CD8-positive, alpha-beta memory T cell (primary cell): ENCODE measurements around the gene MMP23B. TPM values are rescaled to one million over a fixed set of nuclear protein-coding genes. Genes with fewer than 3 reads are reported as not detected.
A peak's percentile ranks its signal among the peaks of the same experiment; 100 is the strongest.

Source experiments
- CTCF ChIA-PET: fragments of 350-600 bp; sonication (Branson Sonifier 250); formaldehyde crosslinking; loops from one replicate; lab custom pipeline; 2021; ENCODE audit warnings: antibody characterized with exemption; lab: Charles Lee
- POLR2A ChIA-PET: fragments of 350-600 bp; sonication (Branson Sonifier 250); formaldehyde crosslinking; loops from one replicate; lab custom pipeline; 2021; ENCODE audit warnings: antibody characterized with exemption; lab: Charles Lee
- DNase-seq, 5 donors: peaks; one replicate each; pipeline versions ENCODE4 v3.0.0 to v3.0.0-alpha.2; 2020 to 2022; ENCODE audit warnings: mixed read lengths in 1 of 5
- H3K27ac ChIP-seq: one replicate; pipeline ENCODE4 v1.7.0; 2013; ENCODE audit warnings: low read depth, mild to moderate bottlenecking, low read length, moderate library complexity
- H3K27me3 ChIP-seq: 2 replicates; pipeline ENCODE4 v1.7.0; 2013; ENCODE audit warnings: low read length, mild to moderate bottlenecking; ENCODE audit not compliant: insufficient read depth, poor library complexity, severe bottlenecking
- H3K36me3 ChIP-seq: 2 replicates; pipeline ENCODE4 v1.7.0; 2013; ENCODE audit warnings: mild to moderate bottlenecking, low read length, moderate library complexity; ENCODE audit not compliant: insufficient read depth
- H3K4me1 ChIP-seq: 2 replicates; pipeline ENCODE4 v1.7.0; 2013; ENCODE audit warnings: mild to moderate bottlenecking, low read length, moderate library complexity; ENCODE audit not compliant: insufficient read depth
- H3K4me3 ChIP-seq: 2 replicates; pipeline ENCODE4 v1.7.0; 2013; ENCODE audit warnings: mild to moderate bottlenecking, low read length
- H3K9me3 ChIP-seq: 2 replicates; pipeline ENCODE4 v1.7.0; 2013; ENCODE audit warnings: mild to moderate bottlenecking, low read length
- H3K27ac Mint-ChIP-seq, 8 donors: one replicate each; pipeline ENCODE4 v1.8.0; 2020 to 2021; ENCODE audit warnings: mixed read lengths in 8 of 8, mild to moderate bottlenecking in 6 of 8, inconsistent platforms in 3 of 8, moderate library complexity in 3 of 8
- H3K27me3 Mint-ChIP-seq, 2 donors: one replicate each; pipeline ENCODE4 v1.8.0; 2020 to 2021; ENCODE audit warnings: mixed read lengths in 2 of 2, mild to moderate bottlenecking in 1 of 2, moderate library complexity in 1 of 2
- H3K36me3 Mint-ChIP-seq, 3 donors: one replicate each; pipeline ENCODE4 v1.8.0; 2020 to 2021; ENCODE audit warnings: mixed read lengths in 3 of 3, inconsistent platforms in 1 of 3, mild to moderate bottlenecking in 1 of 3
- H3K4me1 Mint-ChIP-seq, 3 donors: one replicate each; pipeline ENCODE4 v1.8.0; 2020 to 2021; ENCODE audit warnings: mixed read lengths in 3 of 3, inconsistent platforms in 1 of 3, mild to moderate bottlenecking in 1 of 3
- H3K4me3 Mint-ChIP-seq, 7 donors: one replicate each; pipeline ENCODE4 v1.8.0; 2020 to 2021; ENCODE audit warnings: mixed read lengths in 7 of 7, mild to moderate bottlenecking in 6 of 7, moderate library complexity in 4 of 7, inconsistent platforms in 2 of 7
- H3K9me3 Mint-ChIP-seq, 5 donors: one replicate each; pipeline ENCODE4 v1.8.0; 2020 to 2022; ENCODE audit warnings: mixed read lengths in 5 of 5, mild to moderate bottlenecking in 3 of 5, moderate library complexity in 2 of 5, inconsistent platforms in 1 of 5
- polyA plus RNA-seq: library from polyadenylated mRNA; unstranded; fragments of 300-500 nt; fragmentation: Illumina TruSeq; gene quantifications from one replicate; pipeline ENCODE4 v1.2.3, GENCODE V29; 2021
- total RNA-seq, 2 experiments: library from RNA; stranded (reverse); gene quantifications; one replicate each; pipeline ENCODE4 v1.2.3, GENCODE V29; 2021

MMP23B gene
- total and polyA plus RNA-seq, 3 experiments from 2014 or later, result 2.1 to 3.4 (median 2.9) TPM

DNA sequence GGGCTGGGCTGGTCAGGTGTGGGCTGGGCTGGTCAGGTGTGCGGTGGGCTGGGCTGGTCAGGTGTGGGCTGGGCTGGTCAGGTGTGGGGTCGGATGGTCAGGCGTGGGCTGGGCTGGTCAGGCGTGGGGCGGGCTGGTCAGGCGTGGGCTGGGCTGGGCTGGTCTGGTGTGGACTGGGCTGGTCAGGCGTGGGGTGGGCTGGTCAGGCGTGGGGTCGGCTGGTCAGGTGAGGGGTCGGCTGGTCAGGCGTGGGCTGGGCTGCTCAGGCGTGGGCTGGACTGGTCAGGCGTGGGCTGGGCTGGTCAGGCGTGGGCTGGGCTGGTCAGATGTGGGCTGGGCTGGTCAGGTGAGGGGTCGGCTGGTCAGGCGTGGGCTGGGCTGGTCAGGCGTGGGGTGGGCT, 26.2 kb upstream of the MMP23B start:
- ChIA-PET POLR2A (no interaction called here), CTCF (no interaction called here)
- H3K36me3 ChIP-seq, result no peaks in the 10 kb centered on the region
- peaks cover 12% of the 10 kb centered on the region for H3K4me1 ChIP-seq
- Mint-ChIP-seq H3K36me3 (no peaks in the 10 kb centered on the region), H3K4me1 (peaks cover 3 to 11% (median 8%) of the 10 kb centered on the region in 3 donors), H3K27ac (no peak overlapping the region), H3K4me3 (no peak overlapping the region), H3K9me3 (no peaks in the 10 kb centered on the region), H3K27me3 (no peaks in the 10 kb centered on the region)
- H3K9me3 ChIP-seq, result no peaks in the 10 kb centered on the region
- H3K27me3 ChIP-seq, result no peaks in the 10 kb centered on the region
- H3K4me3 ChIP-seq, result no peak overlapping the region
- no peak for DNase-seq
- H3K27ac ChIP-seq, result no peak overlapping the region

DNA sequence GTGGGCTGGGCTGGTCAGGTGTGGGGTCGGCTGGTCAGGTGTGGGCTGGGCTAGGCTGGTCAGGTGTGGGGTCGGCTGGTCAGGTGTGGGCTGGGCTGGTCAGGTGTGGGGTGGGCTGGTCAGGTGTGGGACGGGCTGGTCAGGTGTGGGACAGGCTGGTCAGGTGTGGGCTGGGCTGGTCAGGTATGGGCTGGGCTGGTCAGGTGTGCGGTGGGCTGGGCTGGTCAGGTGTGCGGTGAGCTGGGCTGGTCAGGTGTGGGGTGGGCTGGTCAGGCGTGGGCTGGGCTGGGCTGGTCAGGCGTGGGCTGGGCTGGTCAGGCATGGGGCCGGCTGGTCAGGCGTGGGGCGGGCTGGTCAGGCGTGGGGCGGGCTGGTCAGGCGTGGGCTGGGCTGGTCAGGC, 25.7 kb upstream of the MMP23B start:
- no peaks in the 10 kb centered on the region for H3K36me3 ChIP-seq
- Mint-ChIP-seq H3K4me3 (no peak overlapping the region), H3K36me3 (no peaks in the 10 kb centered on the region), H3K9me3 (no peaks in the 10 kb centered on the region), H3K27ac (no peak overlapping the region), H3K27me3 (no peaks in the 10 kb centered on the region), H3K4me1 (peaks cover 3 to 11% (median 8%) of the 10 kb centered on the region in 3 donors)
- POLR2A ChIA-PET, result no interaction called here
- H3K4me1 ChIP-seq, result peaks cover 11% of the 10 kb centered on the region
- no peaks in the 10 kb centered on the region for H3K9me3 ChIP-seq
- no peak overlapping the region for H3K4me3 ChIP-seq
- CTCF ChIA-PET, result no interaction called here
- H3K27me3 ChIP-seq, result no peaks in the 10 kb centered on the region
- no peak for DNase-seq
- H3K27ac ChIP-seq, result no peak overlapping the region

DNA sequence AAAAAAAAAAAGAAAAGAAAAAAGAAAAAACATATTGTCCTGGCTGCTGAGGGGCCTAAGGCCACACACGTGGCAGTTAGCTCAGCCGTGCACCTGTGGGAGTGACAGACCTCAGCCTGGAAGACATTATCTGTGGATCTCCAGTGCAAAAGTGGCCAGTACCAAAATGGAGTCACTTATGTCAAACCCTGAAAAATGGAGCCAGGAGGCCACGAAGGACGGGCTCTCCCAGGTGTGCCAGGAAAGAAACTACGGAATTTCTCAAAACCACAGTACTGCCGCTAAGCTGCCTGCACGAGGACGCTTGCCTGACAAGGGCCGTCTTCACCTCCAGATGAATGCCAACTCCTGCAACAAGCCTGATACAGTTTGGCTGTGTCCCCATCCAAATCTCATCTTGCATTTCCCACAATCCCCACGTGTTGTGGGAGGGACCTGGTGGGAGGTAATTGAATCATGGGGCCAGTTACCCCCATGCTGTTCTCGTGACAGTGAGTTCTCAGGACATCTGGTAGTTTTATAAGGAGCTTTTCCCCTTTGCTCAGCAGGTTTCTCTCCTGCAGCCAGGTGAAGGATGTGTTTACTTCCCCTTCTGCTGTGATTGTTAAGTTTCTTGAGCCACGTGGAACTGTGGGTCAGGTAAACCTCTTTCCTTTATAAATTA, 22.0 kb upstream of the MMP23B start:
- Mint-ChIP-seq H3K4me1 (peaks cover 20 to 32% (median 29%) of the 10 kb centered on the region in 3 donors), H3K27ac (no peak overlapping the region), H3K9me3 (peaks cover 0 to 2% (median 0%) of the 10 kb centered on the region in 5 donors), H3K36me3 (peaks cover 0 to 11% (median 0%) of the 10 kb centered on the region in 3 donors), H3K27me3 (no peaks in the 10 kb centered on the region), H3K4me3 (no peak overlapping the region)
- Histone ChIP-seq H3K4me1 (peaks cover 27% of the 10 kb centered on the region), H3K4me3 (no peak overlapping the region), H3K27ac (no peak overlapping the region), H3K36me3 (no peaks in the 10 kb centered on the region), H3K9me3 (no peaks in the 10 kb centered on the region), H3K27me3 (no peaks in the 10 kb centered on the region)
- ChIA-PET POLR2A (interaction anchor here (0.6 kb wide), 1 partner anchor 19 kb away, joined by 3 read pairs; no protein-coding TSS in a partner anchor), CTCF (interaction anchor here (1.1 kb wide), 1 partner anchor 19 kb away, joined by 4 read pairs; no protein-coding TSS in a partner anchor)
- no peak for DNase-seq

DNA sequence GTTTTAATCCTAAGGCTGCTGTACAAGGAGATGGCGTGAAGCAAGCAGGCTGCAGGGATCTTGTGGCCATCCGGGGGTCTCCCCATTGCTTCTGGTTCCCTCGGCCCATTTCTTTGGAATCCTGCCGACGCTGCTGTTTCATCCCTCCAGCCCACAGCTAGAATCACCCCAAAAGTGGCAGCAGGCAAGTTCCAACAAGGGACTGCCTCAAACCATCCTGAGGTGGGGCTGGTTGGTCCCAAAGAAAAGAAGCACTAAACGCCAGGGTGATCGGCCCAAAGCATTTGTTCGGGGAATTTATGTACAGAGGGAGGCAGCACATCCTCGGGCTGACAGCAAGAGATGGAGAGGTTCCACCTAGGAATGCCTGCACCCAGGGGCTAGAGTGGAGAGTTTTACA, 21.2 kb upstream of the MMP23B start:
- H3K9me3 Mint-ChIP-seq, result peaks cover 0 to 2% (median 0%) of the 10 kb centered on the region in 5 donors
- ChIA-PET CTCF (no interaction called here), POLR2A (no interaction called here)
- peaks cover 0 to 13% (median 0%) of the 10 kb centered on the region in 3 donors for H3K36me3 Mint-ChIP-seq
- Histone ChIP-seq H3K27ac (no peak overlapping the region), H3K4me3 (no peak overlapping the region), H3K36me3 (no peaks in the 10 kb centered on the region), H3K4me1 (peaks cover 27% of the 10 kb centered on the region), H3K27me3 (no peaks in the 10 kb centered on the region), H3K9me3 (no peaks in the 10 kb centered on the region)
- H3K27me3 Mint-ChIP-seq, result no peaks in the 10 kb centered on the region
- DNase-seq, result no peak
- peaks cover 22 to 34% (median 30%) of the 10 kb centered on the region in 3 donors for H3K4me1 Mint-ChIP-seq
- peak overlapping the region in 1 of 8 donors; percentile 63 for H3K27ac Mint-ChIP-seq
- peak overlapping the region in 2 of 7 donors; percentile 30 to 40 for H3K4me3 Mint-ChIP-seq

DNA sequence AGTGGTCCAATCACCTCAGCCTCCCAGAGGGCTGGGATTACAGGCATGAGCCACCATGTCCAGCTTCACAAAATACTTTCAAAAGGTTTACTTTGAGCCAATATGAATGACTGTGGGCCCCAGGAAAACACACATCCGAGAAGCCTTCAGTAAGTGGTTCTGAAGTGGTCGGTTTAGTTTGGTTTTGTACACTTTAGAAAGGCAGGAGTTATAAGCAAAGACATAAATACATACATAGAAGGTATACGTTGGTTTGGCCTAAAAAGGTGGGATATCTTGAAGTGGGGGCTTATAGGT, 19.9 kb upstream of the MMP23B start:
- CTCF ChIA-PET, result no interaction called here
- peaks cover 29% of the 10 kb centered on the region for H3K4me1 ChIP-seq
- H3K36me3 ChIP-seq, result no peaks in the 10 kb centered on the region
- H3K4me3 ChIP-seq, result no peak overlapping the region
- POLR2A ChIA-PET, result interaction anchor here (0.7 kb wide), 1 partner anchor 496 kb away, joined by 3 read pairs; the partner anchor contains the start of gene C1orf159
- no peaks in the 10 kb centered on the region for H3K27me3 ChIP-seq
- H3K27ac ChIP-seq, result no peak overlapping the region
- peaks cover 22 to 36% (median 25%) of the 10 kb centered on the region in 3 donors for H3K4me1 Mint-ChIP-seq
- peak overlapping the region in 4 of 8 donors; percentile 18 to 74 (median 68) for H3K27ac Mint-ChIP-seq
- H3K36me3 Mint-ChIP-seq, result peaks cover 0 to 14% (median 0%) of the 10 kb centered on the region in 3 donors
- H3K9me3 Mint-ChIP-seq, result peaks cover 0 to 2% (median 0%) of the 10 kb centered on the region in 5 donors
- no peak for DNase-seq
- peak overlapping the region in 3 of 7 donors; percentile 7 to 88 (median 48) for H3K4me3 Mint-ChIP-seq
- no peaks in the 10 kb centered on the region for H3K27me3 Mint-ChIP-seq
- no peaks in the 10 kb centered on the region for H3K9me3 ChIP-seq

DNA sequence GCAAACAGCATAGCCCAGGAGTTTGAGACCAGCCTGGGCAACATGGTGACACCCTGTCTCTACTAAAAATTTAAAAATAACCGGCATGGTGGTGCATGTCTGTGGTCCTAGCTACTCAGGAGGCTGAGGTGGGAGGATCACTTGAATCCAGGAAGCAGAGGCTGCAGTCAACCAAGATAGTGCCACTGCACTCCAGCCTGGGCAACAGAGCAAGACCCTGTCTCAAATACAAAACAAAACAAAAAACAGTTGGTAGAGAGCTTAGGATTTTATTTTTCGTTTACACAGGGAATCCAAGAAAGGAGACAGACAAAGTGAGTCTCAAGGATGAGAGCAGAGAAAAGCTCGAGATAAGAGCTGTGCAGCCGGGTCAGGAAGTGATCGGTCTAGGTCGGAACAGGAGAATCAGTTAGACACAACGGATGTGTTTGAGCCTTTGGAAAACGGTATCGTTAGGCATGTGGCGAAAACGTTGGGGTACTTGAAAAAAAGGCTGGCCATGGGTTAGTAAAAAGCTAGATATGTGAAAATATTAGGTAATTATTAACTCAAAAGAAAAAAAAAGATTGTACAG, 18.4 kb upstream of the MMP23B start:
- CTCF ChIA-PET, result interaction anchor here (0.7 to 3.0 kb wide), 5 partner anchors 16 to 295 kb away, joined by 3 to 29 read pairs (median 4); no protein-coding TSS in a partner anchor
- Mint-ChIP-seq H3K4me1 (peaks cover 21 to 37% (median 22%) of the 10 kb centered on the region in 3 donors), H3K9me3 (peaks cover 0 to 4% (median 0%) of the 10 kb centered on the region in 5 donors), H3K36me3 (peaks cover 0 to 21% (median 0%) of the 10 kb centered on the region in 3 donors), H3K27me3 (no peaks in the 10 kb centered on the region), H3K27ac (peak overlapping the region; percentile 63 to 100 (median 98)), H3K4me3 (peak overlapping the region; percentile 91 to 98 (median 93))
- Histone ChIP-seq H3K36me3 (peaks cover 4% of the 10 kb centered on the region), H3K9me3 (no peaks in the 10 kb centered on the region), H3K27me3 (no peaks in the 10 kb centered on the region), H3K4me3 (peak overlapping the region; percentile 95), H3K4me1 (peaks cover 30% of the 10 kb centered on the region), H3K27ac (peak overlapping the region; percentile 99)
- POLR2A ChIA-PET, result interaction anchor here (0.6 to 4.0 kb wide), 7 partner anchors 13 to 295 kb away, joined by 3 to 101 read pairs (median 6); partner anchors contain the start of gene AURKAIP1
- no peak for DNase-seq

DNA sequence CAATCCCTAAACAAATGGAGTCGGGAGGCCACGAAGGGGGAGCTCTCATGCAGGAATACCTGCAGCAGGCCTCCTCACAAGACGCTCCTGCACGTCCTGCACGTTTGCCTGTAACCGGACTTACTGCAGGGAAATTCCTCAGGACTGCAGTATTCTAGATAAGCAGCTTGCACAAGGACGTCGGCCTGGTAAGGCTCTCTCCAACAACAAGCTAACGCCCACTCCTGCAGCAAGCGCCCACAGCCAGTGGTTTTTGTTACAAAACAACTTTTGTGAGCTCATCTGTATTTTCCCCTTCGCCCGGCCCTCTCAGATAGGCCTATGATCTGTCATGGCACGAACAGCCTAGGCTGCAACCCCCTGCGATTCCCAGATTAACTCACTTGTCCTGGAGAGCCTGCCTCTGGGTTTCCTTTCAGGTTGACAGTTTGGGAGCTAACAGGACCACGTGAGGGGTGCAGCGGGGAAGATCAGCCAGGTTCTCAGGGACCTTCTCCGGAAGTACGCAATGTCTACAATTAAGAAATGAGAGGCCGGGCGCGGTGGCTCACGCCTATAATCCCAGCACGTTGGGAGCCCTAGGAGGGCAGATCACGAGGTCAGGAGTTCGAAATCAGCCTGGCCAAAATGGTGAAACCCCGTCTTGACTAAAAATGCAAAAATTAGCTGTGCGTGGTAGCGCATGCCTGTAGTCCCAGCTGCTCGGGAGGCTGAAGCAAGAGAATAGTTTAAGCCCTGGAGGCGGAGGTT, 17.6 kb upstream of the MMP23B start:
- peaks cover 0 to 4% (median 0%) of the 10 kb centered on the region in 5 donors for H3K9me3 Mint-ChIP-seq
- Histone ChIP-seq H3K9me3 (no peaks in the 10 kb centered on the region), H3K4me3 (peak overlapping the region; percentile 95), H3K27me3 (no peaks in the 10 kb centered on the region), H3K36me3 (peaks cover 4% of the 10 kb centered on the region), H3K27ac (peak overlapping the region; percentile 99), H3K4me1 (peaks cover 30% of the 10 kb centered on the region)
- H3K27ac Mint-ChIP-seq, result peak overlapping the region; percentile 97 to 100 (median 98)
- H3K4me1 Mint-ChIP-seq, result peaks cover 21 to 37% (median 22%) of the 10 kb centered on the region in 3 donors
- H3K4me3 Mint-ChIP-seq, result peak overlapping the region; percentile 91 to 98 (median 93)
- no peaks in the 10 kb centered on the region for H3K27me3 Mint-ChIP-seq
- CTCF ChIA-PET, result interaction anchor here (0.7 to 3.0 kb wide), 6 partner anchors 15 to 430 kb away, joined by 3 to 29 read pairs (median 4); no protein-coding TSS in a partner anchor
- DNase-seq, result peak in 4 of 5 donors; percentile 50 to 78 (median 62)
- POLR2A ChIA-PET, result interaction anchor here (0.6 to 4.0 kb wide), 8 partner anchors 12 to 295 kb away, joined by 3 to 101 read pairs (median 5); partner anchors contain the start of gene AURKAIP1
- H3K36me3 Mint-ChIP-seq, result peaks cover 0 to 21% (median 0%) of the 10 kb centered on the region in 3 donors
